Epithelial cell of esophagus (primary cell): ENCODE measurements around the gene ZNF488.
"Not testable (repeated sequence)": the region's sequence is repeated elsewhere in the genome, so short reads cannot be mapped to it uniquely, and the experiment has no call there.

Experiments
- DNase-seq: peaks from one replicate; pipeline ENCODE4 v3.0.0; 2010; ENCODE audit warnings: low read depth
- H3K4me3 ChIP-seq: 2 replicates; pipeline ENCODE4 v1.5.1; 2011; ENCODE audit warnings: mild to moderate bottlenecking, low read length, control low read depth
- CTCF ChIP-seq: IDR thresholded peaks from 2 replicates; pipeline ENCODE4 v1.5.1; 2011; ENCODE audit warnings: low read depth, mild to moderate bottlenecking, low read length, control low read depth, inconsistent platforms; ENCODE audit not compliant: insufficient read depth; ENCODE audit errors: missing control alignments

The ZNF488 gene

DNA sequence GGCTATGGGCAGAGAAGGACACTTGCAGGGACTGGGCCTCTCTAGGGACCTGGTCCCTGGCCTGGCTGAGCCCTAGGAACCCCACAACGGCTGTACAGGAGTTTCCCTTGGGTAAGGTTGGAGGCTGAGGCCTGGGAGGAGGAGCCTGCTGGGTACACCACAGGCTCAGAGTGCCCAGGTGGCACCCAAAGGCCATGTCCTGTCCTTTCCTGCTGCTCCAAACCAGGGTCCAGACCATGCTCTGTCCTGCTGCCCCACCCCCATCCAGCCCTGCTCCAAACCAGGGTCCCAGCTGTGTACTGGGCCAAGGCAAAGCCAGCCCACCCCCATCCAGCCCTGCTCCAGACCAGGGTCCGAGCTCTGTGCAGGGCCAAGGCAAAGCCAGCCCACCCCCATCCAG is 35.3 kb upstream of the ZNF488 start:
- TF ChIP-seq CTCF = no peak
- DNase-seq = no peak
- H3K4me3 ChIP-seq = no peak overlapping the region

- H3K4me3 ChIP-seq = no peak overlapping the region
- DNase-seq = no peak
- TF ChIP-seq CTCF = no peak
Observed at GRCh38 chr10:47418966-47419365, 34.9 kb upstream of the ZNF488 start.

GRCh38 chr10:47418321-47418720 is 34.2 kb upstream of the ZNF488 start:
- no peak overlapping the region for H3K4me3 ChIP-seq
- DNase-seq = no peak
- TF ChIP-seq CTCF = no peak

GRCh38 chr10:47416305-47417218 is 32.5 kb upstream of the ZNF488 start:
- not testable (repeated sequence) for H3K4me3 ChIP-seq, DNase-seq

- no peak overlapping the region for H3K4me3 ChIP-seq
- no peak for TF ChIP-seq CTCF
- no peak for DNase-seq
Observed at GRCh38 chr10:47415520-47416304, 31.6 kb upstream of the ZNF488 start.

GRCh38 chr10:47414752-47415519 is 30.8 kb upstream of the ZNF488 start:
- no peak overlapping the region for H3K4me3 ChIP-seq
- no peak for DNase-seq
- TF ChIP-seq CTCF = no peak

GRCh38 chr10:47414227-47414592 is 30.1 kb upstream of the ZNF488 start:
- H3K4me3 ChIP-seq = no peak overlapping the region
- DNase-seq = no peak
- no peak for TF ChIP-seq CTCF
